Measurements from ENCODE around the gene TADA3.

GRCh38 chr3:9837701-9838582, 45.7 kb upstream of the TADA3 start:
- TF ChIP-seq, protein P1, sequence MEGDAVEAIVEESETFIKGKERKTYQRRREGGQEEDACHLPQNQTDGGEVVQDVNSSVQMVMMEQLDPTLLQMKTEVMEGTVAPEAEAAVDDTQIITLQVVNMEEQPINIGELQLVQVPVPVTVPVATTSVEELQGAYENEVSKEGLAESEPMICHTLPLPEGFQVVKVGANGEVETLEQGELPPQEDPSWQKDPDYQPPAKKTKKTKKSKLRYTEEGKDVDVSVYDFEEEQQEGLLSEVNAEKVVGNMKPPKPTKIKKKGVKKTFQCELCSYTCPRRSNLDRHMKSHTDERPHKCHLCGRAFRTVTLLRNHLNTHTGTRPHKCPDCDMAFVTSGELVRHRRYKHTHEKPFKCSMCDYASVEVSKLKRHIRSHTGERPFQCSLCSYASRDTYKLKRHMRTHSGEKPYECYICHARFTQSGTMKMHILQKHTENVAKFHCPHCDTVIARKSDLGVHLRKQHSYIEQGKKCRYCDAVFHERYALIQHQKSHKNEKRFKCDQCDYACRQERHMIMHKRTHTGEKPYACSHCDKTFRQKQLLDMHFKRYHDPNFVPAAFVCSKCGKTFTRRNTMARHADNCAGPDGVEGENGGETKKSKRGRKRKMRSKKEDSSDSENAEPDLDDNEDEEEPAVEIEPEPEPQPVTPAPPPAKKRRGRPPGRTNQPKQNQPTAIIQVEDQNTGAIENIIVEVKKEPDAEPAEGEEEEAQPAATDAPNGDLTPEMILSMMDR (IDR thresholded peaks at IDR 0.05): no peak
- TF ChIP-seq POLR2A (IDR thresholded peaks at IDR 0.05): no peak
- no peak for TF ChIP-seq EP300 (IDR thresholded peaks at IDR 0.05; ENCODE audit: low read depth)
- no peak for TF ChIP-seq POLR2AphosphoS5 (IDR thresholded peaks at IDR 0.05)
